ENCODE measurements around the gene YIPF5.

YIPF5 gene

GRCh38 chr5:144122081-144122480, 48.4 kb downstream of the YIPF5 start:
- no peak for DNase-seq

- no peak for DNase-seq
Measured at GRCh38 chr5:144121577-144121976, 48.9 kb downstream of the YIPF5 start.

DNA sequence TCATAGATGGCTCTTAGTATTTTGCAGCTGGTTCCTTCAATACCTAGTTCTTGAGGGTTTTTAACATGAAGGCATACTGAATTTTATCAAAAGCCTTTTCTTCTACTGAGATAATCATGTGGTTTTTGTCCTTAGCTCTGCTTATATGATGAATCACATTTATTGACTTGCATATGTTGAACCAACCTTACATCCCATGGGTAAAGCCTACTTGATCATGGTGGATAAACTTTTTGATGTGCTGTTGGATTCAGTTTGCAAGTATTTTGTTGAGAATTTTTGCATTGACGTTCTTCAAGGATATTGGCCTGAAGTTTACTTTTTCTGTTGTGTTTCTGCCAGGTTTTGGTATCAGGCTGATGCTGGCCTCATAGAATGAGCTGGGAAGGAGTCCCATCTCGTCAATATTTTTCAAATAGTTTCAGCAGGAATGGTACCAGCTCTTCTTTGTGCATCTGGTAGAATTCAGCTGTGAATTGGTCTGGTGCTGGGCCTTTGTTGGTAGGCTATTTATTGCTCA, 49.7 kb downstream of the YIPF5 start:
- DNase-seq = no peak

DNA sequence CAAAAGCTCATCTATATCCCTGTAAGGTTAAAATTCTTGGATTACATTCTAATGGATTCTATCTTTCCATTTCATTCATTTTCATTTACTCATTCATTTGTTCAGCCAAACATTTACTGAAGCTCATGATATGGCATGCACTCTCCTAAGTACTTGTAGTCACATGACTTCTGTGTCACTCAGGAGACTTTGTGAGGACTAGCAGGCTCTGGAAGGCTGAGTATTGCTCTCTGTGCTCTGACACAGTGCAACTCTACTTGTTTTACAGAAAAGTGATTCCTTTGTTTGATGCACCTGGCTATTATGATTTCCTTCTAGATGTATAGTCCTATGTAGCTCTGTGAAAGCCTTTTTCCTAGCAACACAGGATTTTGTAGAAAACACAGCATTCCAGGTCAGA, 53.0 kb downstream of the YIPF5 start:
- no peak for DNase-seq

- no peak for DNase-seq
Measured at GRCh38 chr5:144114571-144114970, 55.9 kb downstream of the YIPF5 start.
